Measurements from ENCODE around the gene TEKTIP1.
"Not testable (repeated sequence)": the region's sequence is repeated elsewhere in the genome, so short reads cannot be mapped to it uniquely, and the experiment has no call there.

TEKTIP1 gene

DNA sequence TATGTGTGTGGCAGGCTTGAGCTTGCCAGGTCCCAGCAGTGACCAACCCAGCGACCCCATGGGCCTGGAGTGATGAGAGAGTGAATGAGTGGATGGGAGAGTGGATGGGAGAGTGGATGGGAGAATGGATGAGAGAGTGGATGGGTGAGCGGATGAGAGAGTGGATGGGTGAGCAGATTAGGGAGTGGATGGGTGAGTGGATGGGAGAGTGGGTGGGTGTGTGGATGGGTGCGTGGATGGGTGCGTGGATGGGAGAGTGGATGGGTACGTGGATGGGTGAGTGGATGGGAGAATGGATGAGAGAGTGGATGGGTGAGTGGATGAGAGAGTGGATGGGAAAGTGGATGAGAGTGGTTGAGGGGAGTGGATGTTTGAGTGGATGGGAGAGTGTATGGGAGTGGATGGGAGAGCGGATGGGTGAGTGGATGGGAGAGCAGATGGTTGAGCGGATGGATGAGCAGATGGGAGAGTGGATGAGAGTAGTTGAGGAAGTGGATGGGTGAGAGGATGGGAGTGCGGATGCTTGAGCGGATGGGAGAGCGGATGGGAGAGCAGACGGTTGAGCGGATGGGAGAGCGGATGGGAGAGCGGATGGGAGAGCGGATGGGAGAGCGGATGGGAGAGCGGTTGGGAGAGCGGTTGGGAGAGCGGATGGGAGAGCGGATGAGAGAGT, 10.3 kb upstream of the TEKTIP1 start:
- Histone ChIP-seq H3K9me3 (ENCODE audit: control extremely low read depth in 1 of 5, control insufficient read depth in 4 of 5, insufficient read depth in 2 of 5, low read depth in 1 of 5, low read length in 4 of 5) (no peaks in the 10 kb centered on the region), H3K4me1 (ENCODE audit: control extremely low read depth in 1 of 4, control insufficient read depth in 4 of 4, insufficient read depth in 4 of 4, low read length in 3 of 4) (no peaks in the 10 kb centered on the region), H3K27ac (ENCODE audit: insufficient read depth in 1 of 2, low read depth in 1 of 2, low read length in 2 of 2, poor library complexity in 1 of 2, severe bottlenecking in 2 of 2) (no peak overlapping the region), H3K36me3 (ENCODE audit: control insufficient read depth in 4 of 4, insufficient read depth in 4 of 4, low read length in 3 of 4) (peaks cover 11 to 80% (median 50%) of the 10 kb centered on the region in 4 experiments), H3K4me3 (ENCODE audit: control insufficient read depth in 1 of 7, extremely low read depth in 1 of 7, insufficient read depth in 4 of 7, low read depth in 2 of 7, low read length in 6 of 7) (no peak overlapping the region), H3K27me3 (replicated peaks in 2 of 5; ENCODE audit: control insufficient read depth in 4 of 5, insufficient read depth in 5 of 5, low read length in 4 of 5) (no peaks in the 10 kb centered on the region)
- DNase-seq = no peak
- POLR2A ChIA-PET = no interaction called here
- 99% methylated on average over 13 of the region's 20 CpGs for WGBS (ENCODE audit: insufficient coverage)
- CTCF ChIA-PET = no interaction called here

DNA sequence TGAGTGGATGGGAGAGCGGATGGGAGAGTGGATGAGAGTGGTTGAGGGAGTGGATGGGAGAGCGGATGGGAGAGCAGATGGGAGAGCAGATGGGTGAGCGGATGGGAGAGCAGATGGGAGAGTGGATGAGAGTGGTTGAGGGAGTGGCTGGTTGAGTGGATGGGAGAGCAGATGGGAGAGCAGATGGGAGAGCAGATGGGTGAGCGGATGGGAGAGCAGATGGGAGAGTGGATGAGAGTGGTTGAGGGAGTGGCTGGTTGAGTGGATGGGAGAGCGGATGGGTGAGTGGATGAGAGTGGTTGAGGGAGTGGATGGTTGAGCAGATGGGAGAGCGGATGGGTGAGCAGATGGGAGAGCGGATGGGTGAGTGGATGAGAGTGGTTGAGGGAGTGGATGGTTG, 9.7 kb upstream of the TEKTIP1 start:
- POLR2A ChIA-PET; H3K27me3 ChIP-seq (replicated peaks in 2 of 5; ENCODE audit: control insufficient read depth in 4 of 5, insufficient read depth in 5 of 5, low read length in 4 of 5); DNase-seq; H3K4me3 ChIP-seq (ENCODE audit: control insufficient read depth in 1 of 7, extremely low read depth in 1 of 7, insufficient read depth in 4 of 7, low read depth in 2 of 7, low read length in 6 of 7); H3K27ac ChIP-seq (ENCODE audit: insufficient read depth in 1 of 2, low read depth in 1 of 2, low read length in 2 of 2, poor library complexity in 1 of 2, severe bottlenecking in 2 of 2); CTCF ChIA-PET; H3K4me1 ChIP-seq (ENCODE audit: control extremely low read depth in 1 of 4, control insufficient read depth in 4 of 4, insufficient read depth in 4 of 4, low read length in 3 of 4); H3K9me3 ChIP-seq (ENCODE audit: control extremely low read depth in 1 of 5, control insufficient read depth in 4 of 5, insufficient read depth in 2 of 5, low read depth in 1 of 5, low read length in 4 of 5): not testable (repeated sequence)
- H3K36me3 ChIP-seq (ENCODE audit: control insufficient read depth in 4 of 4, insufficient read depth in 4 of 4, low read length in 3 of 4) = peaks cover 11 to 79% (median 48%) of the 10 kb centered on the region in 4 experiments
- WGBS (ENCODE audit: insufficient coverage) = 97% methylated on average over 5 of the region's 7 CpGs

GRCh38 chr19:3530389-3530788, 8.6 kb upstream of the TEKTIP1 start:
- no peak overlapping the region for H3K4me3 ChIP-seq (ENCODE audit: control insufficient read depth in 1 of 7, extremely low read depth in 1 of 7, insufficient read depth in 4 of 7, low read depth in 2 of 7, low read length in 6 of 7)
- CTCF ChIA-PET = no interaction called here
- no peaks in the 10 kb centered on the region for H3K9me3 ChIP-seq (ENCODE audit: control extremely low read depth in 1 of 5, control insufficient read depth in 4 of 5, insufficient read depth in 2 of 5, low read depth in 1 of 5, low read length in 4 of 5)
- no peak for DNase-seq
- no peaks in the 10 kb centered on the region for H3K4me1 ChIP-seq (ENCODE audit: control extremely low read depth in 1 of 4, control insufficient read depth in 4 of 4, insufficient read depth in 4 of 4, low read length in 3 of 4)
- peaks cover 19 to 81% (median 49%) of the 10 kb centered on the region in 4 experiments for H3K36me3 ChIP-seq (ENCODE audit: control insufficient read depth in 4 of 4, insufficient read depth in 4 of 4, low read length in 3 of 4)
- H3K27me3 ChIP-seq (replicated peaks in 2 of 5; ENCODE audit: control insufficient read depth in 4 of 5, insufficient read depth in 5 of 5, low read length in 4 of 5) = no peaks in the 10 kb centered on the region
- H3K27ac ChIP-seq (ENCODE audit: insufficient read depth in 1 of 2, low read depth in 1 of 2, low read length in 2 of 2, poor library complexity in 1 of 2, severe bottlenecking in 2 of 2) = no peak overlapping the region
- POLR2A ChIA-PET = no interaction called here
- WGBS (ENCODE audit: insufficient coverage) = 98% methylated on average over 7 of the region's 12 CpGs

DNA sequence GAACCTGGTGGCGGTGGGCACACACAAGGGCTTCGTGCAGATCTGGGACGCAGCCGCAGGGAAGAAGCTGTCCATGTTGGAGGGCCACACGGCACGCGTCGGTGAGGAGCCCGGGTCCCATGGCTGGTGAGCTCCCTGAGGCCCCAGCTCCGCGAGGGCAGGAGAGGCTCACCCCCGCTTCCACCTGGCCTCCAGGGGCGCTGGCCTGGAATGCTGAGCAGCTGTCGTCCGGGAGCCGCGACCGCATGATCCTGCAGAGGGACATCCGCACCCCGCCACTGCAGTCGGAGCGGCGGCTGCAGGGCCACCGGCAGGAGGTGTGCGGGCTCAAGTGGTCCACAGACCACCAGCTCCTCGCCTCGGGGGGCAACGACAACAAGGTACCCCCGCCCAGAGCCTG, 7.3 kb upstream of the TEKTIP1 start:
- Histone ChIP-seq H3K4me3 (ENCODE audit: control insufficient read depth in 1 of 7, extremely low read depth in 1 of 7, insufficient read depth in 4 of 7, low read depth in 2 of 7, low read length in 6 of 7) (no peak overlapping the region), H3K27me3 (replicated peaks in 2 of 5; ENCODE audit: control insufficient read depth in 4 of 5, insufficient read depth in 5 of 5, low read length in 4 of 5) (no peaks in the 10 kb centered on the region), H3K4me1 (ENCODE audit: control extremely low read depth in 1 of 4, control insufficient read depth in 4 of 4, insufficient read depth in 4 of 4, low read length in 3 of 4) (no peaks in the 10 kb centered on the region), H3K36me3 (ENCODE audit: control insufficient read depth in 4 of 4, insufficient read depth in 4 of 4, low read length in 3 of 4) (peaks cover 17 to 83% (median 49%) of the 10 kb centered on the region in 4 experiments), H3K27ac (ENCODE audit: insufficient read depth in 1 of 2, low read depth in 1 of 2, low read length in 2 of 2, poor library complexity in 1 of 2, severe bottlenecking in 2 of 2) (no peak overlapping the region), H3K9me3 (ENCODE audit: control extremely low read depth in 1 of 5, control insufficient read depth in 4 of 5, insufficient read depth in 2 of 5, low read depth in 1 of 5, low read length in 4 of 5) (no peaks in the 10 kb centered on the region)
- CTCF ChIA-PET = interaction anchor here (1.2 to 1.4 kb wide), 2 partner anchors 13 to 48 kb away, joined by 4 to 6 read pairs; partner anchors contain the start of gene SMIM44
- POLR2A ChIA-PET = no interaction called here
- no peak for DNase-seq
- WGBS (ENCODE audit: insufficient coverage) = 96% methylated on average over 27 of the region's 29 CpGs

GRCh38 chr19:3532154-3532786, 6.7 kb upstream of the TEKTIP1 start:
- no peak for DNase-seq
- Histone ChIP-seq H3K4me3 (ENCODE audit: control insufficient read depth in 1 of 7, extremely low read depth in 1 of 7, insufficient read depth in 4 of 7, low read depth in 2 of 7, low read length in 6 of 7) (no peak overlapping the region), H3K9me3 (ENCODE audit: control extremely low read depth in 1 of 5, control insufficient read depth in 4 of 5, insufficient read depth in 2 of 5, low read depth in 1 of 5, low read length in 4 of 5) (no peaks in the 10 kb centered on the region), H3K4me1 (ENCODE audit: control extremely low read depth in 1 of 4, control insufficient read depth in 4 of 4, insufficient read depth in 4 of 4, low read length in 3 of 4) (peaks cover 0 to 3% (median 0%) of the 10 kb centered on the region in 4 experiments), H3K36me3 (ENCODE audit: control insufficient read depth in 4 of 4, insufficient read depth in 4 of 4, low read length in 3 of 4) (peaks cover 17 to 79% (median 46%) of the 10 kb centered on the region in 4 experiments), H3K27me3 (replicated peaks in 2 of 5; ENCODE audit: control insufficient read depth in 4 of 5, insufficient read depth in 5 of 5, low read length in 4 of 5) (no peaks in the 10 kb centered on the region), H3K27ac (ENCODE audit: insufficient read depth in 1 of 2, low read depth in 1 of 2, low read length in 2 of 2, poor library complexity in 1 of 2, severe bottlenecking in 2 of 2) (no peak overlapping the region)
- CTCF ChIA-PET = interaction anchor here (1.4 kb wide), 1 partner anchor 48 kb away, joined by 6 read pairs; the partner anchor contains the start of gene SMIM44
- POLR2A ChIA-PET = no interaction called here
- WGBS (ENCODE audit: insufficient coverage) = 98% methylated on average over 27 of the region's 33 CpGs

GRCh38 chr19:3533033-3533432, 5.9 kb upstream of the TEKTIP1 start:
- Histone ChIP-seq H3K36me3 (ENCODE audit: control insufficient read depth in 4 of 4, insufficient read depth in 4 of 4, low read length in 3 of 4) (peaks cover 17 to 76% (median 45%) of the 10 kb centered on the region in 4 experiments), H3K4me3 (ENCODE audit: control insufficient read depth in 1 of 7, extremely low read depth in 1 of 7, insufficient read depth in 4 of 7, low read depth in 2 of 7, low read length in 6 of 7) (no peak overlapping the region), H3K27ac (ENCODE audit: insufficient read depth in 1 of 2, low read depth in 1 of 2, low read length in 2 of 2, poor library complexity in 1 of 2, severe bottlenecking in 2 of 2) (no peak overlapping the region), H3K4me1 (ENCODE audit: control extremely low read depth in 1 of 4, control insufficient read depth in 4 of 4, insufficient read depth in 4 of 4, low read length in 3 of 4) (peaks cover 0 to 4% (median 0%) of the 10 kb centered on the region in 4 experiments), H3K9me3 (ENCODE audit: control extremely low read depth in 1 of 5, control insufficient read depth in 4 of 5, insufficient read depth in 2 of 5, low read depth in 1 of 5, low read length in 4 of 5) (no peaks in the 10 kb centered on the region), H3K27me3 (replicated peaks in 2 of 5; ENCODE audit: control insufficient read depth in 4 of 5, insufficient read depth in 5 of 5, low read length in 4 of 5) (no peaks in the 10 kb centered on the region)
- ChIA-PET CTCF (no interaction called here), POLR2A (no interaction called here)
- no peak for DNase-seq
- WGBS (ENCODE audit: insufficient coverage) = 94% methylated on average over 12 of the region's 17 CpGs

- Histone ChIP-seq H3K27ac (ENCODE audit: insufficient read depth in 1 of 2, low read depth in 1 of 2, low read length in 2 of 2, poor library complexity in 1 of 2, severe bottlenecking in 2 of 2) (no peak overlapping the region), H3K9me3 (ENCODE audit: control extremely low read depth in 1 of 5, control insufficient read depth in 4 of 5, insufficient read depth in 2 of 5, low read depth in 1 of 5, low read length in 4 of 5) (no peaks in the 10 kb centered on the region), H3K27me3 (replicated peaks in 2 of 5; ENCODE audit: control insufficient read depth in 4 of 5, insufficient read depth in 5 of 5, low read length in 4 of 5) (no peaks in the 10 kb centered on the region), H3K4me3 (ENCODE audit: control insufficient read depth in 1 of 7, extremely low read depth in 1 of 7, insufficient read depth in 4 of 7, low read depth in 2 of 7, low read length in 6 of 7) (no peak overlapping the region), H3K4me1 (ENCODE audit: control extremely low read depth in 1 of 4, control insufficient read depth in 4 of 4, insufficient read depth in 4 of 4, low read length in 3 of 4) (peaks cover 0 to 4% (median 0%) of the 10 kb centered on the region in 4 experiments), H3K36me3 (ENCODE audit: control insufficient read depth in 4 of 4, insufficient read depth in 4 of 4, low read length in 3 of 4) (peaks cover 15 to 78% (median 44%) of the 10 kb centered on the region in 4 experiments)
- DNase-seq = no peak
- 96% methylated on average over 9 of the region's 12 CpGs for WGBS (ENCODE audit: insufficient coverage)
- POLR2A ChIA-PET = no interaction called here
- CTCF ChIA-PET = interaction anchor here (0.7 kb wide), 1 partner anchor 22 kb away, joined by 3 read pairs; no protein-coding TSS in a partner anchor
These were observed 5.3 kb upstream of the TEKTIP1 start for GRCh38 chr19:3533563-3534216.

Data from common myeloid progenitor, CD34-positive (primary cell).